ENCODE measurements around the gene PPP1R14C. TPM values are rescaled to one million over a fixed set of nuclear protein-coding genes. Genes with fewer than 3 reads are reported as not detected.
A peak's percentile ranks its signal among the peaks of the same experiment; 100 is the strongest.

The PPP1R14C gene
- total and polyA plus RNA-seq, 4 donors, result 6.5 to 68.4 (median 24.0) TPM

GRCh38 chr6:150208611-150209352 is 65.9 kb downstream of the PPP1R14C start:
- Histone ChIP-seq H3K4me1 (ENCODE audit: control insufficient read depth in 5 of 5, insufficient read depth in 5 of 5, low read length in 5 of 5) (peaks cover 0 to 16% (median 0%) of the 10 kb centered on the region in 5 donors), H3K27me3 (ENCODE audit: control insufficient read depth in 3 of 3, insufficient read depth in 3 of 3, low read length in 2 of 3) (no peaks in the 10 kb centered on the region), H3K36me3 (ENCODE audit: control insufficient read depth in 4 of 4, insufficient read depth in 4 of 4, low read length in 4 of 4) (no peaks in the 10 kb centered on the region), H3K9me3 (ENCODE audit: control insufficient read depth in 4 of 4, insufficient read depth in 3 of 4, low read length in 3 of 4) (peaks cover 0 to 2% (median 0%) of the 10 kb centered on the region in 4 donors), H3K4me3 (no peak overlapping the region), H3K9ac (ENCODE audit: insufficient read depth in 1 of 2, low read length in 2 of 2) (no peak overlapping the region), H3K27ac (ENCODE audit: low read depth in 1 of 2, low read length in 1 of 2) (no peak overlapping the region)
- DNase-seq (no peak), ATAC-seq (ENCODE audit: insufficient read depth, low FRiP score) (no peak)
- TF ChIP-seq, protein P1, sequence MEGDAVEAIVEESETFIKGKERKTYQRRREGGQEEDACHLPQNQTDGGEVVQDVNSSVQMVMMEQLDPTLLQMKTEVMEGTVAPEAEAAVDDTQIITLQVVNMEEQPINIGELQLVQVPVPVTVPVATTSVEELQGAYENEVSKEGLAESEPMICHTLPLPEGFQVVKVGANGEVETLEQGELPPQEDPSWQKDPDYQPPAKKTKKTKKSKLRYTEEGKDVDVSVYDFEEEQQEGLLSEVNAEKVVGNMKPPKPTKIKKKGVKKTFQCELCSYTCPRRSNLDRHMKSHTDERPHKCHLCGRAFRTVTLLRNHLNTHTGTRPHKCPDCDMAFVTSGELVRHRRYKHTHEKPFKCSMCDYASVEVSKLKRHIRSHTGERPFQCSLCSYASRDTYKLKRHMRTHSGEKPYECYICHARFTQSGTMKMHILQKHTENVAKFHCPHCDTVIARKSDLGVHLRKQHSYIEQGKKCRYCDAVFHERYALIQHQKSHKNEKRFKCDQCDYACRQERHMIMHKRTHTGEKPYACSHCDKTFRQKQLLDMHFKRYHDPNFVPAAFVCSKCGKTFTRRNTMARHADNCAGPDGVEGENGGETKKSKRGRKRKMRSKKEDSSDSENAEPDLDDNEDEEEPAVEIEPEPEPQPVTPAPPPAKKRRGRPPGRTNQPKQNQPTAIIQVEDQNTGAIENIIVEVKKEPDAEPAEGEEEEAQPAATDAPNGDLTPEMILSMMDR (IDR thresholded peaks at IDR 0.05; ENCODE audit: control extremely low read depth, extremely low read depth), result no peak
- WGBS, 2 donors, result 83 to 86% methylated on average over 12 of the region's 12 CpGs

GRCh38 chr6:150209415-150209814 is 66.6 kb downstream of the PPP1R14C start:
- Histone ChIP-seq H3K36me3 (ENCODE audit: control insufficient read depth in 4 of 4, insufficient read depth in 4 of 4, low read length in 4 of 4) (no peaks in the 10 kb centered on the region), H3K4me3 (no peak overlapping the region), H3K9ac (ENCODE audit: insufficient read depth in 1 of 2, low read length in 2 of 2) (no peak overlapping the region), H3K27ac (ENCODE audit: low read depth in 1 of 2, low read length in 1 of 2) (no peak overlapping the region), H3K9me3 (ENCODE audit: control insufficient read depth in 4 of 4, insufficient read depth in 3 of 4, low read length in 3 of 4) (peaks cover 0 to 2% (median 0%) of the 10 kb centered on the region in 4 donors), H3K4me1 (ENCODE audit: control insufficient read depth in 5 of 5, insufficient read depth in 5 of 5, low read length in 5 of 5) (peaks cover 0 to 16% (median 0%) of the 10 kb centered on the region in 5 donors), H3K27me3 (ENCODE audit: control insufficient read depth in 3 of 3, insufficient read depth in 3 of 3, low read length in 2 of 3) (no peaks in the 10 kb centered on the region)
- DNase-seq (no peak), ATAC-seq (ENCODE audit: insufficient read depth, low FRiP score) (no peak)
- TF ChIP-seq, protein P1 (IDR thresholded peaks at IDR 0.05; ENCODE audit: control extremely low read depth, extremely low read depth), result no peak
- 93 to 99% methylated on average over 2 of the region's 2 CpGs for WGBS, 2 donors

DNA sequence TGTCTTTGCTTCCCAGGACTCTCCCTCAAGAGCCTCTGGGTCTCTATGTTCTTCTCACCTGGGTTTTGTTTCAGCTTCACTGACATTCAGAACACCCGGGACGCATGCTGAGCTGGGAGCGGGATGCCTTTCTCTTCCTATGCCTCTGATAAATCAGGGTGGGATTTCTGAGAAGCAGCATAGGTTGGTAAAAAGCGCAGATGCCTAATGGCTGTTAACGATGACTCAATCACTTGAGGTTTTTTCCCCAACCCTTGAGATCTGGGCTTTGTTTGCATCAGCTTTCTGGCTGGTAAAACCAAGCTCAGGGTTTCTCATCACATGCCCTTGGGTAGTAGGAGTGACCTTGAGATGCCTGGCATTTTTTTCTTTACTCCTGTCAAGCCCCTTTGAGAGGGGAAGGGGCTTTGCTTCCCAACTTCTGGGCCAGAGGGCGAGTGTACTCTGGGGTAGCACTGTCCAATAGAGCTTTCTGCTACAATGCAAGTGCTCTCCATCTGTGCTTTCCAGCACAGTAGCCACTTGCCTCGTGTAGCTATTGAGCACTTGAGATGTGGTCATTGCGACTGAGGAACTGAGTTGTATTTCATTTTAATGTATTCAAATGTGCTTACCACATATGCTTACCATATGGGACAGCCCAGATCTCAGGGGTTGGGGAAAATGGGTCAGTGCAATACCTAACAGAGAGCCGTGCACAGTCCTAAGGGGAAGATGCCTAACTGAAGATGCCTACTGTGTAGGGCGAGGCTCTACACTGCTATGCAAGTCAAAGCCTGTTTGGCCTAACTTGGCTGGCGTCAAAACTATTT is 69.1 kb downstream of the PPP1R14C start:
- DNase-seq, result peak in 1 of 3 donors; percentile 45
- H3K9ac ChIP-seq (ENCODE audit: insufficient read depth in 1 of 2, low read length in 2 of 2), result no peak overlapping the region

More for the DNA sequence above, 69.1 kb downstream of the PPP1R14C start:
- peaks cover 0 to 2% (median 0%) of the 10 kb centered on the region in 4 donors for H3K9me3 ChIP-seq (ENCODE audit: control insufficient read depth in 4 of 4, insufficient read depth in 3 of 4, low read length in 3 of 4)
- TF ChIP-seq, protein P1 (IDR thresholded peaks at IDR 0.05; ENCODE audit: control extremely low read depth, extremely low read depth), result no peak
- H3K27ac ChIP-seq (ENCODE audit: low read depth in 1 of 2, low read length in 1 of 2), result peak overlapping the region in 1 of 2 donors; percentile 38
- WGBS, 2 donors, result 77 to 89% methylated on average over 11 of the region's 11 CpGs
- ATAC-seq (ENCODE audit: insufficient read depth, low FRiP score), result no peak
- peaks cover 0 to 16% (median 0%) of the 10 kb centered on the region in 5 donors for H3K4me1 ChIP-seq (ENCODE audit: control insufficient read depth in 5 of 5, insufficient read depth in 5 of 5, low read length in 5 of 5)
- H3K4me3 ChIP-seq, result no peak overlapping the region
- no peaks in the 10 kb centered on the region for H3K36me3 ChIP-seq (ENCODE audit: control insufficient read depth in 4 of 4, insufficient read depth in 4 of 4, low read length in 4 of 4)
- H3K27me3 ChIP-seq (ENCODE audit: control insufficient read depth in 3 of 3, insufficient read depth in 3 of 3, low read length in 2 of 3), result no peaks in the 10 kb centered on the region

All from lung (tissue), 12 donors.